NCI-H69 (cell line): ENCODE data around the gene FBXO42.
"Not testable (repeated sequence)": the region's sequence is repeated elsewhere in the genome, so short reads cannot be mapped to it uniquely, and the experiment has no call there.

ENCODE experiments used
- DNase-seq: peaks from one replicate; lab custom pipeline; 2025; lab: John Stamatoyannopoulos, UW

Gene FBXO42

DNA sequence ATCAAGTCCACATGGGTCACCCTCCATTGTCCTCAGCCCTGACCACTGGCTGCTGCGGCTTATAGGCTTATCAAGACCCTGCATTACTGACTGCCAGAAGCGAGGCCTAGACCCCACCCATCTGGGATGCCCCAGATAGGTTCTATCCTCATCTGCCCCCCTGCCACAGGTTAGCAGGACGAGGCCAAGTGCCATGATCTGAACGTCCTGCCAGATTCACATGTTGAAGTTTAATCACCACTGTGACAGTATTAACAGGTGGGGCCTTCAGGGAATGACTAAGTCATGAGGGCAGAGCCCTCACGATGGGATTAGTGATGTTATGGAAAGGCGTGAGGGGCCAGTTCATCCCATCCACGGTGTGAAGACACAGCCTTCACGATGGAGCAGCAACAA lies 109.1 kb downstream of the FBXO42 start:
- DNase-seq: no peak

DNA sequence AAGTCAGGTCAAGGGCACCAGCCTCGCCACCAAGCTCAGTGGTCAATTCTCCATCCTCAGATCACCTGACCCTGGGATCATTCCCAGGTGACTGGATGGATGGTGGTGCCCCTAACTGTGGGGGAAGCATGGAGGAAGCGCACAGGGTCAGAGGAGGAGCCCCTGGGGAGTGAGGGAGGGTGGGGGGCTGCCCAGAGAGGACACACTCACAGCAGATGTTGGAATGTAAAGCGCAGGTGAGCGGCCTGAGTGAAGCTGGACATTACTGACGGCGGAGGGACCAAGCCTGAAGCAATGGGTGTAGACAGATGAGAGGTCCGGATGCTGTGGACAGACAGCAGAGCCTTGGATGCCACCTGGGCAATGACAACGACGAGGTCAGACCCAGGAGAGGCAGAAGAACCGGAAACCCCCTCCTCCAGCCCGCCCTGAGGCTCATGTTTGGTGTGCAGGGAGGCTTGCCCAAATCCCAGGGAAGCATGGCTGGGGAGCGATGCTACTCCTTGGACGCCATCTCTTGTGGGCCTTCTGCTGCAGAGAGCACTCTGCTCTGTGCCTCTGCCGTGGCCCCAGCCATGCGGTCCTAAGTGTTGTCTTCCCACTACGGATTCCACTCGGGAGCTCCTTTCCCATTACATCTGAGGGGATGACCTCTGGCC lies 109.6 kb downstream of the FBXO42 start:
- DNase-seq: no peak

- peak; percentile 29 for DNase-seq
Observed at GRCh38 chr1:16241221-16241708, 111.0 kb downstream of the FBXO42 start.

DNA sequence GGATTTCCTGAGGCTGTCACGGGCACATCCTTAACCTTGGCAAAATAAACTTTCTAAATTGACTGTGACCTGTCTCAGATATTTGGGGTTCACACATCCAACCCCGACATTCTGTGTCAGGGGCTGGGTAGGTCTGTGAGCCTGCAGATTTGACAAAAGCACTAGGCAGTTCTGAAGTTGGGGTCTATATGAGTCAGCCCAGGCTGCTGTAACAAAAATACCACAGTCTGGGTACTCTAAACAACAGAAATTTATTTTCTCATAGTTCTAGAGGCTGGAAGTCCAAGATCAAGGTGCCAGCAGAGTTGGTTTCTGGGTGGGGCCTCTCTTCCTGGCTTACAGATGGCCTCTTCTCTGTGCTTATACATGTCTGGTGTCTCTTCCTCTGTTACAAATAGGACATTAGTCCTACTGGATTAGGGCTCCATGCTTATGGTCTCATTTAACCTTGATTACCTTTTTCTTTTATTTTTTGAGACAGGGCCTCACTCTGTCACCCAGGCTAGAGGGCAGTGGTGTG lies 112.2 kb downstream of the FBXO42 start:
- no peak for DNase-seq

GRCh38 chr1:16237343-16237830 lies 114.9 kb downstream of the FBXO42 start:
- DNase-seq: no peak

GRCh38 chr1:16236511-16237342 lies 115.6 kb downstream of the FBXO42 start, which contains the start of gene CPLANE2:
CPLANE2 (minus strand) TSS chr1:16237183; CDS start chr1:16236742, 441 bp downstream.
- DNase-seq: peak; percentile 94

DNA sequence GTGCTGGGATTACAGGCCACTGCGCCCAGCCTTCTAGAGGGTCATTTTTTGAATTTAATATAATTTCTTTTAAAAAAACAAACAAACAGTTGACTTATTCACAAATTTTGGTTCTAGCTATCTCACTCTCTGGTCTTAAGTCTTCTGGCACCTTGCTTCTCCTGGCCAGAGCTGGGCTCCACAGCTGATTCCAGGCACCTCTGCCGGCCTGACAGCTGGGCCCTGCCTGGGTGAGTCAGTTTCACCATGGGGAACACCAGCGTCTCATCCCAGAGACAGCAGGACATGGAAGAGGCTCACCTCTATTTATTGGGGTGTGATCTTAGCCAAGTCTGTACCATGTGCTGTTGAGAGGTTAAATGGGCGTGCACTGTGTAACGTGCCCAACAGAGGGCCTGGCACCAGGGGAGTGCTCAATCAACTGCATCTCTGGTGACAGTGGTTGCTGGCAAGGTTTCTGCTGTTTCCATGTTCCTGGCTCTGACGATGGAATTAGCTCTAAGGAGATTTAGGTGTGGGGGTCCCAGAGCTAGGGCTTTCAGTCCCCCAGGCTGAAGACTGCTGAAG lies 116.3 kb downstream of the FBXO42 start:
- DNase-seq: peak; percentile 68

GRCh38 chr1:16235347-16235746 lies 116.9 kb downstream of the FBXO42 start:
- DNase-seq: no peak

GRCh38 chr1:16233431-16233830 lies 118.8 kb downstream of the FBXO42 start:
- no peak for DNase-seq

- DNase-seq: no peak
Observed at GRCh38 chr1:16232316-16232710, 120.0 kb downstream of the FBXO42 start.

DNA sequence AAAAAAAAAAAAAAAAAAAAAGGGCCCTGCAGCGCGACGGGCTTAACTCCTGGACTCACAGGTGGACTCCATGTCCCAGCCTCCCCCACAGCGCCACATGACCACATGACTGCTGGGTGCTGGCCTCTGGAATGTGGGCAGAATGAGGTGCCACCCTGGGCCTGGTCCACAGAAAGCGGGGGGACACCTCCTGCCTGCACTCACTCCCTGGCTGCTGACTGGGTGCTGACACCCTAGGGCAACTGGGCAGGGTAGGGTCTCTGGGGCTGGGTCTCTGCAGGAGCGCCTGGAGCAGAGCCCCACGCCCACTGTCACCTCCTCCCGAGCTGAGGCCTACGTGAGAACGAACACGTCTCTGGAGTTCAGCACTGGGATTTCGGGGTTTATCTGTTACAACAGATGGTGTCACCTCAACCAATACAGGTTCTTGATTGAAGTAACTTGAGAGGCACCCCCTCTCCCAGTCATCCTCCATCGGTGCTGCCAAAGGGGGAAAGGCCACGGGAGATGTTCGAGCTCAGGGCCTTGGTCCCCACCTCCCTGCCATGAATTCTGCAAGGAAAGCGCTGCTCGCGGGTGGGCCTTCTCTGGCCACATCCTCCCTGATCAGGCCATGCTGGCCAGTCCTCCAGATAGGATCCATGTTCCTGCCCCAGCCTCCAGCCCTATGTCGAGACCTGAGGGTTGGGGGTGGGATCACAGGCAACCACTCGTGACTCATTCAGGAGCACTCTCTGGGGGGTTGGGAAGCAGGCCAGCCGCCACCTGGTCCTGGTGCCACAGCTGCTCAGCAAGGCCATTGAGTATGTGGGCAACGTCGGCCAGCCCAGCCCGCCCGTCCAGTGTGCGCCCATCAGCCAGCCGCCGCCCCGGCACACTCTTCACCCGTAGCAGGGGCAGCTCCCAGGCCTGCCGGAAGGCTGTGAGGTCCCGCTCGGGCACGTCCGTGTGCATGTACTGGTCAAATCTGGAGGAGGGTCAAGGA lies 120.7 kb downstream of the FBXO42 start:
- no peak for DNase-seq

- no peak for DNase-seq
Observed at GRCh38 chr1:16230744-16231143, 121.5 kb downstream of the FBXO42 start.

GRCh38 chr1:16229976-16230740 lies 122.1 kb downstream of the FBXO42 start:
- DNase-seq: no peak

DNA sequence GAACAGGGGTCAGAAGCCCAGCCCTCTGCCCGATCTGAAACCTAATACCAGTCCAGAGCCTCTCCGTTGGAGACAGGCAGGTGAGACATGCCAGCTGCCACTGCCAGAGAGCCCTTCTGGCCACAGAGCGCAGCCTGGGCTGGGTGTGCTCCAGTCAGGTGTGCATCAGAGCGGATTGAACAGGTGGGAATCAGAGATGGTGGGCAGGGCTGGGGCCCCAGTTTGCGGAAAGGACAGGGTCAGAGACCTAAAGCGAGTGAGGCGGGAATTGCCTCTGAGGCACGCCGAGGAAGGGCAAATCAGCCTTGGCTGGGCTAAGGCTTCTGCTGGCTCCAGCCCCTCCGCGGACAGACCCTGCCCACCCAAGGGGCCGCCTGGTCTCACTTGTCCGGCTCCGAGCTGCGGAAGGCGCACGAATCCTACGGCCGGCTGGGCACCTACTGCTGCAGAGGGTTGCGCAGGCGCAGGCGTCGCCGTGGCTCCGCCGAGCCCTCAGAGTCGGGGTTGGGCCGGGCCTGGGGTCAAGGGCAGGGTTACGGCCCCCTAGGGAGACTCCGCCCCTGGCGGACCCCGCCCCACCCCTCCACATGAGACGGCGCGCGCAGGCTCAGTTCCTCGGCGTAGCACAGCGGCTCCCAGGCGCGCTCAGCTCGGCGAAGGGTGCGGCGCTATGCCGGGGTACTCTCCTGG lies 125.6 kb downstream of the FBXO42 start:
- peak; percentile 5 for DNase-seq

GRCh38 chr1:16226129-16226489 lies 126.2 kb downstream of the FBXO42 start:
- DNase-seq: no peak

DNA sequence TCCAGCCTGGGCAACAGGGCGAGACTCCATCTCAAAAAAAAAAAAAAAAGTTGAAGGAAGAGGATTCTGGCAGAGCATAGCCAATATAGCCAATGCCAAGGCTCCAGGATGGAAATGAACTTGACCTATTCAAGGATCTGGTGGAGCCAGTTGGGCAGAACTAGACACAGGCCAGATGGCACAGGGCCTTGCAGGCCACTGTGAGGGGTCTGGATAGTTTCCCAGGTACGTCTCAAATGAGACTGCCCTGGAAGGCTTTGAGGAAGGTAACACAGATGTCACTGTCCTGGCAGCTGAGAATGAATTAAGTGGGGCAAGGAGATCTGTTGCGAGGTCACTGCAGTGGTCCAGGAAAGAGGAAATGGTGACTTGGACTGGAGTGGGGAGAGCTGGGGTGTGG lies 127.8 kb downstream of the FBXO42 start:
- DNase-seq: no peak

DNA sequence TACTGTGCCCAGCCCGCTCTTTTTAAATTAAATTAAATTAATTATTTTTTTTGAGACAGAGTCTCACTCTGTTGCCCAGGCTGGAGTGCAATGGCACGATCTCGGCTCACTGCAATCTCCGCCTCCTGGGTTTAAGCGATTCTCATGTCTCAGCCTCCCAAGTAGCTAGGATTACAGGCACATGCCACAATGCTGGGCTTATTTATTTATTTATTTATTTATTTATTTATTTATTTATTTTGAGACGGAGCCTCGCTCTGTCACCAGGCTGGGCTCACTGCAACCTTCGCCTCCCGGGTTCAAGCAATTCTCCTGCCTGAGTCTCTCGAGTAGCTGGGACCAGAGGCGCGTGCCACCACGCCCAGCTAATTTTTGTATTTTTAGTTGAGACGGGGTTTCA lies 129.6 kb downstream of the FBXO42 start:
- not testable (repeated sequence) for DNase-seq

DNA sequence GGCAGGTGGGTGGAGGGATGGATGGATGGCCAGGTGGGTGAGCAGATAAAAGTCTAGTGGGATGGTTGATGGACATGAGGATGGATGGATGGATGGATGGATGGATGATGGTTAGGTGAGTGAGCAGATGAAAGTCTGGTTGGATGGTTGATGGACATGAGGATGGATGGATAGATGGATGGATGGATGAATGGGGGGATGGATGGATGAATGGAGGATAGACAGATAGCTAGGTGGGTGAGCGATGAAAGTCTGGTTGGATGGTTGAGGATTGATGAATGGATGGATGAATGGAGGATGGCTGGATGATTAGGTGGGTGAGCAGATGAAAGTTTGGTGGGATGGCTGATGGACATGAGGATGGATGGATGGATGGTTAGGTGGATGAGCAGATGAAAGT lies 130.8 kb downstream of the FBXO42 start:
- DNase-seq: no peak

DNA sequence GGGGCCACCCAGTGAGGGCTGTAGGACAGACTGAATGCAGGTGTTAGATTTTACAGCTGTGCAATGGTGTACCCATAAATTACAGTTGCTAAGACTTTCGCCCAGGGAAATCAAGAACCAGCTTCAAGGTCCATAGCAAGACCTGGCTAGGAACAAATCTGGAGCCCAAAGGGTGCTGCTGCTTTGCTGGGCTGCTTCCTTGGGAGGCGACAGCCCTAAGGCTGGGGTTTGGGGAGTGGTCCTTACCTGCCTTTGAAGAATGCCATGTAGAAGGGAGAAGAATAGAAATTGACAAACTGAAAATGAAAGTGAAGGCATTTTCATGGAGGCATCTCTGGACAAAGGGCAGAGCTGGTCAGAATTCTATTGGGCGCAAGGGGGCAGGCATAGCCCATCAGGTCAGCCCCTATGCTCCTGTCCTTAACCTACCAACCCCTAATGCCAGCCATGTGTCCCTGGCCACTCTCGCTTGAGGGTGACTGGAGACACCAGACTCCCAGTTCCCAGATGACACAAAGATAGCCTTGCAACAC lies 132.2 kb downstream of the FBXO42 start:
- DNase-seq: no peak

DNA sequence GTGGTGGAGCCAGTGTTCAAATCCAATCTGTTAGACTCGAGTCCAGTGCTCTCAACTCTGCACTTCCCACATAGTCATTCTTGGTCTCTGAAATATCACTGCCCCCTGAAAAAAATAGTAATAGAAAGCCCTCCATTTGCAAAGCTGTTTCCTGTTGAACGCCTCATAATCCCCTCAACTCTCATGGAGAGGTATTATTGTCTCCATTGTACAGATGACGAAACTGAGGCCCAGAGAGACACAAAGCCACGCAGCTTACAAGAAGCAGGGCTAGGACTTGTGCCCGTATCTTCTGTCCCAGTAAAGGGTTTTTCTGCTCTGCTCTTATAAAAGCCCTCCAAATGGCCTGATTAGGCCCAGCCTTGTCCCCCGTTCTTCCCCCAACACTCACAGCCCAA lies 133.6 kb downstream of the FBXO42 start:
- DNase-seq: no peak
